ENCODE data around the gene KSR2.
"Not testable (repeated sequence)": the region's sequence is repeated elsewhere in the genome, so short reads cannot be mapped to it uniquely, and the experiment has no call there.

KSR2 gene

DNA sequence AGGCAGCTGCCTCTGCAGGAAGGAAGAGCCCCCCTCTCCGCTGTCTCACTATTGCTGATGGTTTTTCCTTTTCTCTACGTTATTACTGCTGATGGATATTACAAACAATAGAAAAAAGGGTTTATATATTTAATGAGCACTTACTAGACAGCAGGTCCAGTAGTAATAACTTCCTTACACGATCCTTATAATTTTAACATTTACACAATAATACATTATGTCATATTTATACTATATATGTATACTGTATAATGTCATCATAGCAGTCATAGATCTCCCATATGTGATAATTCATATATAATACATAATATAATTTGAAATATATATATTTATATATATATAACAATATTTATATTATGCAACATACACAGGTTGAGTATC is 92.4 kb downstream of the KSR2 start:
- no peak overlapping the region for H3K27ac ChIP-seq
- TF ChIP-seq, protein P1, sequence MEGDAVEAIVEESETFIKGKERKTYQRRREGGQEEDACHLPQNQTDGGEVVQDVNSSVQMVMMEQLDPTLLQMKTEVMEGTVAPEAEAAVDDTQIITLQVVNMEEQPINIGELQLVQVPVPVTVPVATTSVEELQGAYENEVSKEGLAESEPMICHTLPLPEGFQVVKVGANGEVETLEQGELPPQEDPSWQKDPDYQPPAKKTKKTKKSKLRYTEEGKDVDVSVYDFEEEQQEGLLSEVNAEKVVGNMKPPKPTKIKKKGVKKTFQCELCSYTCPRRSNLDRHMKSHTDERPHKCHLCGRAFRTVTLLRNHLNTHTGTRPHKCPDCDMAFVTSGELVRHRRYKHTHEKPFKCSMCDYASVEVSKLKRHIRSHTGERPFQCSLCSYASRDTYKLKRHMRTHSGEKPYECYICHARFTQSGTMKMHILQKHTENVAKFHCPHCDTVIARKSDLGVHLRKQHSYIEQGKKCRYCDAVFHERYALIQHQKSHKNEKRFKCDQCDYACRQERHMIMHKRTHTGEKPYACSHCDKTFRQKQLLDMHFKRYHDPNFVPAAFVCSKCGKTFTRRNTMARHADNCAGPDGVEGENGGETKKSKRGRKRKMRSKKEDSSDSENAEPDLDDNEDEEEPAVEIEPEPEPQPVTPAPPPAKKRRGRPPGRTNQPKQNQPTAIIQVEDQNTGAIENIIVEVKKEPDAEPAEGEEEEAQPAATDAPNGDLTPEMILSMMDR (conservative IDR thresholded peaks at IDR 0.05) = no peak

DNA sequence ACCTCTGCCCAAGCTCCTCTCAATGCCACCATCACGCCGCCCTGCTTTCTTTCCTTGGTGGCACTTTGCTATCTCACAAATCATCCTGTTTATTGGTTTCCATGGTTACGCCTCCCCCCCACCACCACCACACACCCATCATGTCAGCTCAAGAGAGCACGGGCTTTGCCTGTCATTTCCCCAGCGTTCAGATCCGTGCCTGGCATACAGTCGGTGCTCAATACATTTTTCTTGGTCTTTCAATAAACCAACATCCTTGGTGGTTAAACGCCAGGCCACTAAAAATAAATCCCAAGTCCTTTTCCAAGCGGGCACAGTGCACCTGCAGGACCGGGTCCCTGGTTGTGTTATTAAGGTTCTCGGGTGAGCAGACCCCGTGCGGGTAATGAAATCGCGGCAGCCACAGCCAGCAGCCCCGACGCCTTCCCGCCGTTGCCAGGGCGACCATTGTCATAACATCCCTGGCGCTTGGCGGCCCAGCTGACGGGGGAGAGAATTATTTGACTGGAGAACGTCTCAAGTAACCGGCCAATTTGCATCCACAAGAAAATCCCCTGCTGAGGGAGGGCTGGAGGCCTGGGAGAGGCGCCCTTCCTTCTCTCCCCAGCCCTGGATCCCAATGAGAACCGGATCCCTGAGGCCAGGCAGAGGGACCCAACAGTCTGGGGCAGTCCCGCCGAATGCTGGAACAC is 92.9 kb downstream of the KSR2 start:
- H3K27ac ChIP-seq = no peak overlapping the region
- TF ChIP-seq, protein P1 (conservative IDR thresholded peaks at IDR 0.05) = no peak

DNA sequence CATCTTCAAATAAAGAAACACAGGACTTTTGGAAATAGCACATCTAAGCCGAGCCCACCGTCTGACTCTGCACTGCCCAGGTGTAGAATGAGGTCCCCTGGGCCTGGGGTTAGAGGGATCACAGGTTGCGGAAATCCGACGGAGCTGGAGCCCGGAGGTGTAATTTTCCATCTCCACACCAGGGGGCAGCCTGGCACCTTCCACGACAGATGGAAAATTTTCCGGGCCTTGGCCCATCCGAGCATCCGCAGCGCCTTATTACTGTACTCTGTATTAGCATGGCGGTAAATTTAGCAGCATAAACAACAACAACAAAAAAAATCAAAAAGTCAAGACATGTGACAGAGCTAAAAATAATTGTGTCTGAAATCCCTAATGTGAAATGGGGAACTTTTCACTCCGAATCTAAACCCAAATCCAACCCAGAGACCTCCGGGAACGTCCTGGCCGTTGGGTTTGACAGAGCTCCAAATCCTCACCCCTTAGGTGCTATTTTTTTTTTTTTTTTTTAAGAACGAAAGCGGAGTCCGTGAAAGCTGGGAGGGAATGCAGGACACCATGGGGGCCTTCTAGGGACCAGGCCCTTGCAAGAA is 93.9 kb downstream of the KSR2 start:
- TF ChIP-seq, protein P1 (conservative IDR thresholded peaks at IDR 0.05) = peak; percentile 97
- no peak overlapping the region for H3K27ac ChIP-seq

DNA sequence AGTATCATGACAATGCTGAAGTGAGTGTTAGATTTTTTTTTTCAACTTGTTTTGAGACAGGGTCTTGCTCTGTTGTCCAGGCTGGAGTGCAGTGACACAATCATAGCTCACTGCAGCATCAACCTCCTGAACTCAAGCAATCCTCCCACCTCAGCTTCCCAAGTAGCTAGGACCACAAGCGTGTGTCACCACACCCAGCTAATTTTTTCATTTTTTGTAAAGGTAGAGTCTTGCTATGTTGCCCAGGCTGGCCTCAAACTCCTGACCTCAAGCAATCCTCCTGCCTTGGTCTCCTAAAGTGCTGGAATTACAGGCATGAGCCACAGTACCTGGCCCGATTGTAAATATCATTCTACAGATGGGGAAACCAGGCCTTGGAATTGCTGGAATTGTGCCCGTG is 94.6 kb downstream of the KSR2 start:
- H3K27ac ChIP-seq = not testable (repeated sequence)

DNA sequence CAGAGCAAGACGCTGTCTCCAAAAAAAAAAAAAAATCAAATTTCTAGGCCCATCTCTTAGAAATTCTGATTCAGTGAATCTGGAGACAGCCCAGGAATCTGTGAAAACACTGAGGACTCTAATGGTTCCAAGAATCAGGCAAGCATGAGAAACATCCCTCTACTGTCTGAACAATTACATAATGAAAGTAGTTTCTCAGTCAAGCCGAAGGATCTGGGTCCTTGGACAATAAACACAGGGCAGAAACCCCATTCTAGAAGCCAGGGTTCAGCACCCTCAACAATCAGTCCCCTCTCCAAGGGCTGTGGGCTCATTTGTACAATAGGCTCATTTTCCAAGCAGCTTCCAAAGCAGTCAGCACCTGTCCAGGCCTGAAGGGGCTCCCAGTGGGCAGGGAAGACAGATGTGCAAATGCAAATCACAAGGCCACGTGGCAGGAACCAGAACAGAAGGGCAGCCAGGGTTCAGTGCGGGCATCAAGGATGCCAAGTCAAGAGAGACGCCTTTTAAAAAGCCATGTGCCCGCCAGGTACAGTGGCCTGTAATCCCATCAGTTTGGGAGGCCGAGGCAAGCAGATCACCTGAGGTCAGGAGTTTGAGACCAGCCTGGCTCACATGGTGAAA is 96.1 kb downstream of the KSR2 start:
- TF ChIP-seq, protein P1 (conservative IDR thresholded peaks at IDR 0.05) = no peak
- no peak overlapping the region for H3K27ac ChIP-seq

DNA sequence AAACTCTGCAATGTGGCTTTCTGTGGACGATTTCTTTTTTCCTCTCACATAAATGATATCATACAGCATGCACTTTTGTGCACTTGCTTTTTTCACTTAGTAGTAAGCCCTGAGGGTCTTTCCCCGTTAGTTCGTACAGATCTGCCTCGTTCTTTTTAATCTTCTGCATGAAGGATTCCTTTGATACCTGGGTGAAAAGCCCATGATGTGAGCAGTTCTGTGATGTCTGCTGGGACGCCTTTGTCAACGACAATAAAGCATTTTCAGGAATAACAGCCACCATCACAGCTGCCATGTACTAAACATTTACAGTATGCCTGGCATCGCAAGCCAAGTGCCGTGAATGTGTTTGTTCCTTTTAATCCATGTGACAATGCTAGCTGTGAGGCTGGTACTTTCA is 99.2 kb downstream of the KSR2 start:
- no peak overlapping the region for H3K27ac ChIP-seq
- TF ChIP-seq, protein P1 (conservative IDR thresholded peaks at IDR 0.05) = no peak

DNA sequence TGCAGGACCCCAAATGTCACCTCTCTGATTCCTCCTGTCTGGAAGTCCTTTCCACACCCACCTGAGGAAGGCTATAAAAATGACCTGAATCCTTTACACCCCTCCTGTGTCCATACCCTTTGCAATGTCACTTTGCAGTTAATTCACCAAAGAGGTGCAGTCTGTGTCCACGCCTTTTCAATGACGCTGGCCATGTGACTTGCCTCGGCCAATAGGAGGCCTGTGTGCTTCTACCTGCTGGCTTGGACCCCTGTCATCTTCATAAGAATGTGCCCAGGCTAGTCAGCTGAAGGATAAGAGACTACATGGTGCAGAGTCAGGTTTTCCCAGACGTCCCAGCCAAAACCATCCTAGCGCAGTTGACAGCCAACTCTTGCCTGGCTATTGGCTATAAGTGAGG is 101.4 kb downstream of the KSR2 start:
- no peak overlapping the region for H3K27ac ChIP-seq
- TF ChIP-seq, protein P1 (conservative IDR thresholded peaks at IDR 0.05) = no peak

DNA sequence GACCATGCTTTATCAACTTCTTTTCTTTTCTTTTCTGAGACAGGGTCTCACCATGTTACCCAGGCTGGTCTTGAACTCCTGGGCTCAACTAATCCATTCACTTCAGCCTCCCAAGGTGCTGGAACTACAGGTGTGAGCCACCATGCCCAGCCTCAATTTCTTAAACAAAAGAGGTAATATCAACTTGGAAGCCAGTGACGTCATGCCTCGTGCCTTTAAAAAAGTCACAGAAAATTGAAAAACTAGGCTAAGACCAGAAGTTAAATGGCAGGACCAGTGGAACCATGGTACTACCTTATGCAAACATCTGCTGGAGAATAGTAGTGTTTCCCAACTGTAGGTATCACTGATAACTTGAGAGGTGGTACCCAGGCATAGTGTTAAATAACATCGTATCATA is 103.3 kb downstream of the KSR2 start:
- H3K27ac ChIP-seq = no peak overlapping the region
- TF ChIP-seq, protein P1 (conservative IDR thresholded peaks at IDR 0.05) = no peak

All from VCaP (cell line).